GM12872 (cell line): ENCODE measurements around the gene AK8.

Experiments
- CTCF ChIP-seq: IDR thresholded peaks from 3 replicates; pipeline ENCODE4 v1.5.1; 2011; ENCODE audit warnings: low read depth, mild to moderate bottlenecking, low read length, moderate library complexity; ENCODE audit not compliant: insufficient read depth

AK8 gene

DNA sequence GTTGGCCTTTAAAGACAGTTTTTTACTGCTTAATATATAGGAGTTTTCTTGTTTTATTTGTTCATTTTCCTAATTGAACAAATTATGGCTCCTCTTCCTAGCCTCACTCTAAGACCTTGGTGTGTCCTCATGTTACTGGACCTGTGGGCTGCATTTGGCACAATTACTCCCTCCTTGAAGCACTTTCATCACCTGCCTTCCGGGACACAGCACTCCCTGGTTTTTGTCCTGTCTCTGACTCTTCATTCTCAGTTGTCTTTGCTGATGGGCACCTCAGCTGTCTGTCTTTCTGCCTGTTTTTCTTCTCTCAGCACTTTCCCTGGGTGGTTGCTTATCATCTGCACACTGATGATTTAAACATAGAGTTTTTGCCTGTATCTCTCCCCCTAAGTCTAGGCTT lies 194.2 kb downstream of the AK8 start:
- TF ChIP-seq CTCF: no peak

GRCh38 chr9:132681561-132681960 lies 196.5 kb downstream of the AK8 start:
- no peak for TF ChIP-seq CTCF

DNA sequence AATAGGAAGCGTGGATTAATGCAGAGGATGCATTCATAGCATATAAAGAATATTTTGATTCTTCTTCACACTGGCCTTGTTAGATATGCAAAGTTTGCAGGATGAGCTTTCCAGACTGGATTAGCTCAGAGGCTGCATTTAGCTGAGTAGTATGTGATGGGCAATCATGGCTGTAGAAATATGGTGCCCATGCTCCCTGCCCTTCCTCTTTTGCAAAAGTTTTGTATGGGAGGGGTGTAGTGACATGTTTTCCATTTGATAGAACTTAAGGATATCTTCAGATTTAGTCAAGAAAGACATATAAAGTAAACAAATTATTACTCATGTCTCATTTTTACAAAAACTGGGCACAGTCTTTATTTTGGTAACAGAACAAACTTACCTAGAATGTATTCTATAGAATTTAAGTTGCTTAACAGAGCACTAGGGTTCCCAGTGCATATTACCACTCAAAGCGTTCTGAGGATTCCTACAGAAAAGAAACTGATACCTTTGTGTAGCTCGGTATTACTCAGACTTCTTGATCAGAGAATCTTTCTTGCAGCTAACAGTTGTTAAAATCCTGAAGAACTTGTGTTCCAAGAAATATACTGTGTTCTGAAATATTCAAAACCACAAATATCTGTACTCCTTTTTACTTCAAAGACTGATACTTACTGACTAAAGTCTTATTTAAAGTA lies 198.0 kb downstream of the AK8 start:
- TF ChIP-seq CTCF: no peak

- no peak for TF ChIP-seq CTCF
Observed at GRCh38 chr9:132677976-132678375, 200.1 kb downstream of the AK8 start.
